ENCODE measurements around the gene PAPPA.

DNA sequence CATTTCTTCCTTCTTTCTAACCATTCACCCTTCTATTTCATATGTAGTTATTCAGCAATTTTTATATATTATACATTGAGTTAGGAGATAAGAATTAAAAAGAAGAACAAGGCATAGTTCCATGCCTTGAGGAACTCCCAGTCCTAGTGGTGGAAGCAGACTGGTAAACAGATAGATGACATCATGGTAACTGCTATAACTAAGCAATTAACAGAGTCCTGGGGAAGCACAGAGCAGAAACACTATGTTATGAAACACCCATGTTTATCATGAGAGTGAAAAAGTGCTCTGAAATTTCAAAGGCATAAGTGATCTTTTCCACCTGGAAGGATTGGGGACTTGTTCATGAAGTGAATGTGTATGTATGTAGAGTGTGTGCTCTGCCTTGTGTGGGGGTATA lies 14.6 kb downstream of the PAPPA start:
- TF ChIP-seq, protein P1, sequence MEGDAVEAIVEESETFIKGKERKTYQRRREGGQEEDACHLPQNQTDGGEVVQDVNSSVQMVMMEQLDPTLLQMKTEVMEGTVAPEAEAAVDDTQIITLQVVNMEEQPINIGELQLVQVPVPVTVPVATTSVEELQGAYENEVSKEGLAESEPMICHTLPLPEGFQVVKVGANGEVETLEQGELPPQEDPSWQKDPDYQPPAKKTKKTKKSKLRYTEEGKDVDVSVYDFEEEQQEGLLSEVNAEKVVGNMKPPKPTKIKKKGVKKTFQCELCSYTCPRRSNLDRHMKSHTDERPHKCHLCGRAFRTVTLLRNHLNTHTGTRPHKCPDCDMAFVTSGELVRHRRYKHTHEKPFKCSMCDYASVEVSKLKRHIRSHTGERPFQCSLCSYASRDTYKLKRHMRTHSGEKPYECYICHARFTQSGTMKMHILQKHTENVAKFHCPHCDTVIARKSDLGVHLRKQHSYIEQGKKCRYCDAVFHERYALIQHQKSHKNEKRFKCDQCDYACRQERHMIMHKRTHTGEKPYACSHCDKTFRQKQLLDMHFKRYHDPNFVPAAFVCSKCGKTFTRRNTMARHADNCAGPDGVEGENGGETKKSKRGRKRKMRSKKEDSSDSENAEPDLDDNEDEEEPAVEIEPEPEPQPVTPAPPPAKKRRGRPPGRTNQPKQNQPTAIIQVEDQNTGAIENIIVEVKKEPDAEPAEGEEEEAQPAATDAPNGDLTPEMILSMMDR (IDR thresholded peaks at IDR 0.05): no peak
- TF ChIP-seq POLR2A (IDR thresholded peaks at IDR 0.05; ENCODE audit: low read depth) (no peak), EP300 (IDR thresholded peaks at IDR 0.05) (no peak)

All from esophagus muscularis mucosa (tissue), 4 donors.